Endothelial cell of umbilical vein (primary cell): Measurements from ENCODE around the gene TLCD5. TPM values are rescaled to one million over a fixed set of nuclear protein-coding genes. Genes with fewer than 3 reads are reported as not detected.

Experiments used
- BruUV-seq: library from RNA; stranded (reverse); fragments of 400-500 nt; replicated peaks from 2 replicates; lab custom pipeline; 2021; lab: Mats Ljungman, UMichigan
- CTCF ChIA-PET: fragments of 300-600, 350-600 bp; sonication (Branson Sonifier 250); formaldehyde crosslinking; loops from one replicate; lab custom pipeline; 2021; ENCODE audit warnings: antibody characterized with exemption, inconsistent platforms; lab: Charles Lee
- POLR2A ChIA-PET: fragments of 300-600, 350-600 bp; sonication (Branson Sonifier 250); formaldehyde crosslinking; loops from one replicate; lab custom pipeline; 2021; ENCODE audit warnings: antibody characterized with exemption, inconsistent platforms; lab: Charles Lee
- DNase-seq: peaks from one replicate; pipeline ENCODE4 v3.0.0-alpha.2; 2011; ENCODE audit warnings: low read depth, low spot score
- FAIRE-seq: peaks from 2 replicates; lab custom pipeline; 2011; peaks lifted over from hg19 to GRCh38; lab: Jason Lieb, UNC
- H2AFZ ChIP-seq: 2 replicates; pipeline ENCODE4 v1.6.0; 2012; ENCODE audit warnings: low read depth, low read length, control low read depth, inconsistent platforms
- H3K27ac ChIP-seq: 2 replicates; pipeline ENCODE4 v1.5.1; 2011; ENCODE audit warnings: low read depth, mild to moderate bottlenecking, control low read depth, low read length, moderate library complexity; ENCODE audit not compliant: insufficient read depth
- H3K27me3 ChIP-seq, 2 experiments: 2 replicates each; pipeline versions ENCODE4 v1.6.0 to v1.6.1; 2011; ENCODE audit warnings: low read length in 2 of 2, mixed read lengths in 1 of 2; ENCODE audit not compliant: control insufficient read depth in 2 of 2, insufficient read depth in 2 of 2
- H3K36me3 ChIP-seq, 2 experiments: 2 replicates in 1 of 2; 3 replicates in 1 of 2; pipeline ENCODE4 v1.5.1; 2011; ENCODE audit warnings: low read length in 2 of 2, mild to moderate bottlenecking in 1 of 2, moderate library complexity in 1 of 2; ENCODE audit not compliant: control insufficient read depth in 2 of 2, insufficient read depth in 2 of 2; ENCODE audit errors: extremely low read depth in 1 of 2
- H3K4me1 ChIP-seq: 3 replicates; pipeline ENCODE4 v1.5.1; 2011; ENCODE audit warnings: mild to moderate bottlenecking, low read length; ENCODE audit not compliant: control insufficient read depth, insufficient read depth; ENCODE audit errors: extremely low read depth
- H3K4me2 ChIP-seq: 2 replicates; pipeline ENCODE4 v1.6.1; 2011; ENCODE audit warnings: low read length, control low read depth, mixed read lengths; ENCODE audit not compliant: insufficient read depth
- H3K4me3 ChIP-seq, 3 experiments: fragments of 200-600 bp in 1 of 3; sonication (generic), shearing (Covaris generic) in 1 of 3; replicated peaks in 1 of 3; 2 replicates each; pipeline ENCODE4 v1.5.1; 2011 to 2016; ENCODE audit warnings: control low read depth in 3 of 3, low read length in 3 of 3, mild to moderate bottlenecking in 2 of 3, inconsistent platforms in 1 of 3, low read depth in 1 of 3, moderate library complexity in 1 of 3; ENCODE audit not compliant: insufficient read depth in 1 of 3
- H3K79me2 ChIP-seq: 2 replicates; pipeline ENCODE4 v1.6.0; 2012; ENCODE audit warnings: low read length, inconsistent platforms; ENCODE audit not compliant: control insufficient read depth, insufficient read depth
- H3K9ac ChIP-seq: replicated peaks from 2 replicates; pipeline ENCODE3; 2011; ENCODE audit warnings: low read length, control low read depth; ENCODE audit not compliant: insufficient read depth; ENCODE audit errors: extremely low read depth
- H3K9me1 ChIP-seq: replicated peaks from 3 replicates; pipeline ENCODE4 v1.6.0; 2011; ENCODE audit warnings: mild to moderate bottlenecking, low read length; ENCODE audit not compliant: control insufficient read depth, insufficient read depth; ENCODE audit errors: extremely low read depth
- H3K9me3 ChIP-seq: replicated peaks from 2 replicates; pipeline ENCODE4 v1.5.1; 2012; ENCODE audit warnings: low read length, inconsistent platforms; ENCODE audit not compliant: control insufficient read depth, insufficient read depth
- H4K20me1 ChIP-seq: replicated peaks from 2 replicates; pipeline ENCODE3; 2011; ENCODE audit warnings: mild to moderate bottlenecking, low read length; ENCODE audit not compliant: control insufficient read depth, insufficient read depth; ENCODE audit errors: extremely low read depth
- EZH2 ChIP-seq: IDR thresholded peaks from 2 replicates; pipeline ENCODE4 v1.6.1; 2012; ENCODE audit warnings: borderline replicate concordance, low read depth, mild to moderate bottlenecking, moderate library complexity, low read length, inconsistent platforms; ENCODE audit not compliant: severe bottlenecking
- FOS ChIP-seq: IDR thresholded peaks from 2 replicates; pipeline ENCODE4 v1.6.1; 2011; ENCODE audit warnings: mild to moderate bottlenecking, low read length, moderate library complexity, borderline replicate concordance; ENCODE audit not compliant: insufficient read depth
- GATA2 ChIP-seq: IDR thresholded peaks from 2 replicates; pipeline ENCODE4 v1.7.0; 2011; ENCODE audit warnings: low read depth, mild to moderate bottlenecking, moderate library complexity, mixed read lengths, low read length; ENCODE audit not compliant: insufficient read length, insufficient read depth
- MYC ChIP-seq: IDR thresholded peaks from one replicate; pipeline ENCODE4 v1.6.1; 2011; ENCODE audit warnings: mild to moderate bottlenecking, low read depth, low read length
- POLR2AphosphoS5 ChIP-seq: IDR thresholded peaks from 2 replicates; pipeline ENCODE4 v1.6.1; 2012; ENCODE audit warnings: low read depth, mild to moderate bottlenecking, control low read depth, low read length, moderate library complexity; ENCODE audit not compliant: insufficient read depth
- dilution Hi-C: fragments of 300-500 bp; cut with MboI; formaldehyde crosslinking; loops from one replicate; pipeline ENCODE4 v1.15.0; 2019; ENCODE audit warnings: low sequenced_read_pairs; ENCODE audit not compliant: extremely low pct_ligation_motif_present
- intact Hi-C: fragments of 100-400 bp; cut with micrococcal nuclease; formaldehyde crosslinking; loops from one replicate; pipeline ENCODE4 v1.10.0; 2022
- polyA plus RNA-seq, 4 experiments: library from polyadenylated mRNA; depleted of rRNA in 3 of 4; stranded (reverse) in 3 of 4; unstranded in 1 of 4; fragments of >200 nt; gene quantifications; 2 replicates each; pipeline versions ENCODE4 v1.2.1 to v1.2.3, GENCODE V29; 2011 to 2012; ENCODE audit warnings: missing spikeins in 1 of 4
- total RNA-seq: library from RNA; stranded (reverse); gene quantifications from 2 replicates; pipeline ENCODE4 v1.2.3, GENCODE V29; 2021
- TF ChIP-seq, protein P1 (sequence below), 2 donors: IDR thresholded peaks; 1 replicate in 1 of 2; 2 replicates in 1 of 2; pipeline ENCODE4 v1.5.1; 2011; ENCODE audit warnings: low read length in 2 of 2, mild to moderate bottlenecking in 2 of 2, moderate library complexity in 2 of 2, control low read depth in 1 of 2, inconsistent platforms in 1 of 2, low read depth in 1 of 2; ENCODE audit not compliant: insufficient read depth in 1 of 2; ENCODE audit errors: extremely low read depth in 1 of 2
- TF ChIP-seq, protein P2 (sequence below): IDR thresholded peaks from 2 replicates; pipeline ENCODE4 v1.6.1; 2011; ENCODE audit not compliant: insufficient read depth, insufficient read length

TLCD5 gene
- total and polyA plus RNA-seq, 2 donors (not counting 3 experiments of a cell fraction or from before 2014, with no cell fraction given) = 6.3 to 9.7 TPM

DNA sequence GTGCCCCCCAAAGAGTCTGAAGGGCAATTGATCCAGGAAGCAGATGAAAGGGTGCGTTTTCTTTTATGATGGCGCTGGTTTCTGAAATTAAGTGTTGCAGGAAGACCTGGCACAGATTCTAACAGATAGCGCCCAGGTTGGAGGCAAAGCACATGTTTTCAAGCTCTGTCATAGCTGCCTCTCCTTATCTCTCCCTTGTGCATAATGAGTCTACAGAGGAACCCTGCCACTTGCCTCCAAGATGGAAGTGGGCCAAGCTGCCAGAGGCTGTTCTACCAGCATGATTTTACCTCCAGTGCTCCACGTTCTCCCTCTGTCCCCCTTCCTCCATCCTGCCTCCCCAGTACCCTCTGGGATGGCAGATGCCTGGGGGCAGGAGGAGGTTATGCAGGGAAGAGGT, 30.0 kb upstream of the TLCD5 start:
- H3K9me1 ChIP-seq = no peaks in the 10 kb centered on the region
- ChIA-PET CTCF (no interaction called here), POLR2A (no interaction called here)
- no peak overlapping the region for H3K4me2 ChIP-seq
- no peaks in the 10 kb centered on the region for H4K20me1 ChIP-seq
- FAIRE-seq (no peak), DNase-seq (no peak)
- H3K36me3 ChIP-seq = no peaks in the 10 kb centered on the region
- H3K4me1 ChIP-seq = no peaks in the 10 kb centered on the region
- TF ChIP-seq POLR2AphosphoS5 = no peak
- TF ChIP-seq MYC = no peak
- no peak for TF ChIP-seq FOS
- no peak for TF ChIP-seq EZH2
- TF ChIP-seq, protein P1, sequence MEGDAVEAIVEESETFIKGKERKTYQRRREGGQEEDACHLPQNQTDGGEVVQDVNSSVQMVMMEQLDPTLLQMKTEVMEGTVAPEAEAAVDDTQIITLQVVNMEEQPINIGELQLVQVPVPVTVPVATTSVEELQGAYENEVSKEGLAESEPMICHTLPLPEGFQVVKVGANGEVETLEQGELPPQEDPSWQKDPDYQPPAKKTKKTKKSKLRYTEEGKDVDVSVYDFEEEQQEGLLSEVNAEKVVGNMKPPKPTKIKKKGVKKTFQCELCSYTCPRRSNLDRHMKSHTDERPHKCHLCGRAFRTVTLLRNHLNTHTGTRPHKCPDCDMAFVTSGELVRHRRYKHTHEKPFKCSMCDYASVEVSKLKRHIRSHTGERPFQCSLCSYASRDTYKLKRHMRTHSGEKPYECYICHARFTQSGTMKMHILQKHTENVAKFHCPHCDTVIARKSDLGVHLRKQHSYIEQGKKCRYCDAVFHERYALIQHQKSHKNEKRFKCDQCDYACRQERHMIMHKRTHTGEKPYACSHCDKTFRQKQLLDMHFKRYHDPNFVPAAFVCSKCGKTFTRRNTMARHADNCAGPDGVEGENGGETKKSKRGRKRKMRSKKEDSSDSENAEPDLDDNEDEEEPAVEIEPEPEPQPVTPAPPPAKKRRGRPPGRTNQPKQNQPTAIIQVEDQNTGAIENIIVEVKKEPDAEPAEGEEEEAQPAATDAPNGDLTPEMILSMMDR (IDR thresholded peaks at IDR 0.05; ENCODE audit: extremely low read depth in 1 of 2, insufficient read depth in 1 of 2, low read depth in 1 of 2, low read length in 2 of 2) = no peak
- no peak for TF ChIP-seq GATA2
- TF ChIP-seq, protein P2, sequence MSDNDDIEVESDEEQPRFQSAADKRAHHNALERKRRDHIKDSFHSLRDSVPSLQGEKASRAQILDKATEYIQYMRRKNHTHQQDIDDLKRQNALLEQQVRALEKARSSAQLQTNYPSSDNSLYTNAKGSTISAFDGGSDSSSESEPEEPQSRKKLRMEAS = no peak
- no peaks in the 10 kb centered on the region for H3K9me3 ChIP-seq
- H3K27ac ChIP-seq = no peak overlapping the region
- H3K9ac ChIP-seq = no peak overlapping the region
- intact Hi-C loops (no loop called here), dilution Hi-C loops (no loop called here)
- no peak overlapping the region for H2AFZ ChIP-seq
- no peaks in the 10 kb centered on the region for H3K79me2 ChIP-seq
- peaks cover 12 to 14% of the 10 kb centered on the region in 2 experiments for H3K27me3 ChIP-seq
- BruUV-seq = no TSS peak
- H3K4me3 ChIP-seq = no peak overlapping the region
